UCSD-AML1 (cell line): ENCODE data around the gene MAPK12.

ENCODE experiments used
- DNase-seq: peaks from one replicate; lab custom pipeline; 2025; ENCODE audit not compliant: unreplicated experiment; lab: John Stamatoyannopoulos, UW

The MAPK12 gene

DNA sequence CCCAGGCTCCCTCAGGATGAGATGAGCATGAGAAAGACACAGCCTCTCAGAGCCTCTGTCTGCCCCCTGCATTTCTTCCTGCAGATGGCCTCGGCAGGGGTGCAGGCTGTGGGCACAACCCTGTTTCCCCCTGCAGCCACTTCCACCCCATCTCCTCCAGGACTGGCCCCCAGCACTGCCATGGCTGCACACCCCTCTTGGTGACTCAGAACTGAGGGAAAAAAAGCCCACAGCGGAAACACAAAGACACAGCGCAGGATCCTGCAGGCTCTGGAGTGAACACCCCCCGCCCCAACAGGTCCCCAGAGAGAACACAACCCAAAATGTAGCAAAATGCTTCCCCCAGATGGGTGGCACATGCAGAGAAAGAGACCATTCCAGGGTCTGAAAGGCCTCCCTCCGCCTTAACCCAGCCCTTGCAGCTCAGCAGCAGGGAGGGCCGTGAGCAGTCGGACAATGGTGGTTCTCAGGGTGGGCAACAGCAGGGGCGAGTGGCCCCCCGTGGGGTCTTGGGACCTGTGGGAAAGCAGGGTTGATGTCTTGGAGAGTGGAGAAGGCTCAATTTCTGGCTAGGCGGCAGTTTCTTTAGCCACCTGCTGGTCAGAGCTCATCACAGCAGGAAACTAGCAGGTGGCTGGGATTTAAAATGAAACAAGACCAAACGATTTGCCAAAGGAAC is 24.6 kb downstream of the MAPK12 start:
- peak; percentile 18 for DNase-seq

GRCh38 chr22:50233223-50233622 is 28.3 kb downstream of the MAPK12 start:
- no peak for DNase-seq

DNA sequence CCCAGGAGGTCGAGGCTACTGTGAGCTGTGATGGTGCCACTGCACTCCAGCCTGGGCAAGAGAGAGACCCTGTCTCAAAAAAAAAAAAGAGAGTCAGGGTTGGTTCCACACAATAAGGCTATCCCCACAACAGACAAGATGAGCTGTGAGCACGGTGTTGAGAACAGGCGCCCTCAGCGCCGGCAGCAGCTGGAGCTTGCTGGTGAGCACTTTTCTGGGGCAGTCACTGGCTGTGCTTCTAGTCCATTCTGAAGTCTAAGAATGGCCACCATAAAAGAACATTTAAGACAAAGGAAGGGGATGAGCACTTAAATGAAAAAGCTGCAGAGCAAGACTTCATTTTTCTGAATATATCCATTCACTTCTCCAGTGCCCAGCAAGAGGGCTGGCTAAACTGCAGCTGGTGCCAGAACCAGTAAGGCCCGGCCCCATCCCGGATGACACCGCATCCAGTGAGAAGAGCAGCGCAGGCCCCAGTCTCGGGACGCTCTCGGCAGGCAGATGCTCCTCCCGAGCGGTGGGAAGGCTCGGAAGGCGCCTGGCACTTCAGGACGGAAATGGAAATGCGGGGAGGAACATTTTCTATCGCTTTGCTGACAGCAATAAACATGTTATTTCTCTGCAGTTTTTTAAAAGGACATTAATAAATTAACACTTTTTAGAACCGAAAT is 28.9 kb downstream of the MAPK12 start:
- no peak for DNase-seq

DNA sequence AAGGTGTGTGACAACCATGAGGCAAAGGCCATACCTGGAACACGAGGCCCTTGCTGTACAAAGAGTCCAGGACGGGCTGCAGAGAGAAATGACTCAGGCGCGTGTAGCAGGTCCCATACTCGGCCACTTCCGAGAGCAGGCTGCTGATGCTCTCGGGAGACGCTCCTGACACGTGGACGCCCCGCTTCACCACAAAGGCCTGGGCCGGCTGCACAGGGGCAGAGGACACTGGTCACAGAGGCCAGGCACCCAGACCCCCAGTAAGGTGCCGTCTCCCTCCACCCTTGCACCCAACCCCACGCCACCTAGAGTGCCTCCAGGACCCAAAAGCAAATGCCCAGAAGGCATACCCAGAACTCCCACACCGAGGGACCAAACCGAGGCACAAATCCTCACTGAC is 32.1 kb downstream of the MAPK12 start:
- no peak for DNase-seq

GRCh38 chr22:50228366-50228765 is 33.1 kb downstream of the MAPK12 start:
- no peak for DNase-seq

- no peak for DNase-seq
These were observed 33.8 kb downstream of the MAPK12 start for GRCh38 chr22:50227579-50228215.

DNA sequence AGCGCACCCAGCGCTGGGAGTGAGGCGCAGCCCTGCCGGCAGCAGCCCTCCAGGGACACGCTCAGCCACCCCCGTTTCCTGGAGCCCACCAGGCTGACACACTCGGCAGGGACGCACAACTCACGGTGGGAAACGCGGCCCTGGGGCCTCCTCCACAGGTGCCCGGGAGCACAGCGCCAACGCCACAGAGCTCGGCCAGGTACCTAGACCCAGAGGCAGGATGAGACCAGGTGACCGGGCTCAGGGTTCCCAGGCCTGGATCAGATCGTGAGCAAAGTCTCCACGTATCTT is 34.7 kb downstream of the MAPK12 start:
- no peak for DNase-seq

DNA sequence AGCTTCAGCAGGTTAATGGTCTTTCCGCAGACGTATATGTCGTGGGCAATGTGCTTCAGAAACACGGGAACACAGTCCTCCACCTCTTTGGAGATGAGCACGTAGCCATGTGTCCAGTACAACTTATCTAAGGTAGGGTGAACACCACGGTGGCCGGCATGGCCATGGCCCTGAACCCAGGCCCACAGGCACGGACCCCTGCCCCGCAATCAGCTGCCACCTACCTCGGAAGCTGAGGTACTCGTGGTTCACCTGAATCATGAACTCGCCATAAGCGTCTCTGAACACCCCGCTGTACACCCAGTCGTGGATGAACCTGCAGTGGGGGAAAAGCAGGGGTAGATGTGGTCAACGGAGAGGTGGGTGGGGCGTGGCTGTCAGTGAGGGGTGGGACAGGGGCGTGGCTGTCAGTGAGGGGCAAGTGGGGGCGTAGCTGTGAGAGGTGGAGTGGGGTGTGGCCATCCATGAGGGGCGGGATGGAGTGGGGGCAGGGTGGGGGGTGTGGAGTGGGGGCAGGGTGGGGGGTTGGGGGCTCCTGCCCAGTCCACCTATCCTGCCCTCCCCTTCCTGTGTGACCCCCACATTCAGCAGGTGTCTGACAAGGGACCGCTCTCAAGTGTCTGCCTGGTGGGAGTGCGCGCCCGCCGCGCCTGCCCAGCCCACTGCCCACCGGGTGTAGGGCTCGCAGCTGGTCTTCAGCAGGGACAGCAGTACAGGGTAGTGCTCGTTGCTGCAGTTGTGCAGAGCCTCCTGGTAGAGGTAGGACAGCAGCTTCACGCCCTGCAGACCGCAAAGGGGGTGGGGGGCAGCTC is 35.2 kb downstream of the MAPK12 start:
- no peak for DNase-seq

GRCh38 chr22:50225200-50225969 is 36.1 kb downstream of the MAPK12 start:
- no peak for DNase-seq

DNA sequence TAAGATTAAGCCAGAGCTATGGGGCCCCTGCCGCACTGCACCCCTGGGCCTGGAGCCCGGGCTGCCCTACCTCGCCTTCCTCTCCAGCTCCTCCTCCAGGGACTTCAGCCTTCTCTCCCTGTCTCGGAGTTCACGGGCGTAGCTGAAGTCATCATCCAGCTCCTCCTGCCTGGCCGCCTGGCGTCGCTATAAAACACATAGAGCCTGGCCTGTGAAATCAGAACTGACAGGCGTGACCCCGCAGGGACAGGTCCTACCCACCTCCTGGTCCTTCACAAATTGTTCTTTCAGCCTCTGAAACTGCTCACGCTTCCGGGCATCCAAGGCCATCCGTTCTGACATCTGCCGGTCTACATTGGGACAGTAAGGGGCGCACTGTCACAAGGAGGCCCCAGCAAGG is 37.4 kb downstream of the MAPK12 start:
- no peak for DNase-seq

GRCh38 chr22:50222508-50222907 is 39.0 kb downstream of the MAPK12 start:
- no peak for DNase-seq

DNA sequence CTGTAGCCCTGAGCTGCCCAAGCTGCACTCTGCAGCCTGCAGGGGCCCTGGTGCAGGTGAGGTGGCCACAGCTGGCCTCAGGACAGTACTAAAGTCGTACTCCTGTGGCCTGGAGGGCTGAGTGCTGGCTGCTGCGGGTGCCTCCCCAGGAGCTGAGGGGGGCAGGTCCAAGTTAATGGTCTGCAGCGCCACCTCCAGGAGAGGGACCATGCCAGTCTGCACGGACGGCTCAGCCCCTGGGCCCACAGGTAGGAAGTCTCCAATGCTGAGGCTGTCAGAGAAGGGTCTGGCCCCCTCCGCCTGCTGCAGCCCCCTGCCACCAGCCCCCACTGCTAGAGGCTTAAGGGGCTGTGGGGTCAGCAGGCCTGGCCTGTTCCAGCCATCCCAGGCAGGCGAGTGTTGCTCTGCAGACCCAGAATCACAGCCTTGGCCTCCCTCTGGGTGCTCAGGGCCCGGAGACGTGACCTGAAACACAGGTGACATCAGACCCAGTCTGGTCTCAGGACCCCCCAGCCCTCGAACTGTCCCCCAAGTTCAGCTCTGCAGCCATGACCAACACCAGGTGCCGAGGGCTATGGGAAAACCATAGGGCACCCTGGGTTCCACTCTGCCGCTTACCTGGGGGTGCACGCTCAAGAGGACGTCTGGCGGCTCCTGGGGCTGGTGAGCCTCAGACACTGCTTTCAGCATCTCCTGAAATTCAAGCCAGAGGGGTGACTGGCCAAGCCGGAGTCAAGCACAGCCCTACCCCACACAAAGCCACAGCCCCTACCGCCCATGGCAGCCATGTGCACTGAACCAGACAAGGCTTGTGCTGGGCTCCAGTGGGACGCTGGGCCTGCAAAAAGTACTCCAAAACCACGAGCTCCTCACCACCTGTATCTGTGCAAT is 39.8 kb downstream of the MAPK12 start:
- no peak for DNase-seq

DNA sequence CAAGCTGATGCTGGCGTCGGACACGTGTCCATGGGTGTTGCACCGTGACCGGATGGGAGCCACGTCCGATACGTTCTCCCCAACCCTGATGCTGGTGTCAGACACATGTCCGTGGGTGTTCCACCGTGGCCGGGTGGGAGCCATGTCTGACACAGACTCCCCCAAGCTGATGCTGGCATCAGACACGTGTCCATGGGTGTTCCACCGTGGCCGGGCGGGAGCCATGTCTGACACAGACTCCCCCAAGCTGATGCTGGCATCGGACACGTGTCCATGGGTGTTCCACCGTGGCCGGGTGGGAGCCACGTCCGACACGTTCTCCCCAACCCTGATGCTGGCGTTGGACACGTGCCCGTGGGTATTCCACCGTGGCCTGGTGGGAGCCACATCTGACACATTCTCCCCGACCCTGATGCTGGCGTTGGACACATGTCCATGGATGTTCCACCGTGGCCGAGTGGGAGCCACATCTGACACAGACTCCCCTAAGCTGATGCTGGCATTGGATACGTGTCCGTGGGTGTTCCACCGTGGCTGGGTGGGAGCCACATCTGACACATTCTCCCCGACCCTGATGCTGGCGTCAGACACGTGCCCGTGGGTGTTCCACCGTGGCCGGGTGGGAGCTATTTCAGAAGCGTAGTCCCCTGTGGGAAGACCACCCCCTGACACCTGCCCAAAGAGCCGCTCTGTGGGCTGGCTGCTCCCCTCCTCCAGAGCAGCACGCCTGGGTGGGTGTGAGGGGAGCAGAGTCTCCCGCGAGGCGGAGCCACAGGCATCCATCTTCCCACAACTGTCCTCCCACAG is 40.7 kb downstream of the MAPK12 start:
- no peak for DNase-seq

- DNase-seq, result no peak
These were observed 41.5 kb downstream of the MAPK12 start for GRCh38 chr22:50219800-50220602.

DNA sequence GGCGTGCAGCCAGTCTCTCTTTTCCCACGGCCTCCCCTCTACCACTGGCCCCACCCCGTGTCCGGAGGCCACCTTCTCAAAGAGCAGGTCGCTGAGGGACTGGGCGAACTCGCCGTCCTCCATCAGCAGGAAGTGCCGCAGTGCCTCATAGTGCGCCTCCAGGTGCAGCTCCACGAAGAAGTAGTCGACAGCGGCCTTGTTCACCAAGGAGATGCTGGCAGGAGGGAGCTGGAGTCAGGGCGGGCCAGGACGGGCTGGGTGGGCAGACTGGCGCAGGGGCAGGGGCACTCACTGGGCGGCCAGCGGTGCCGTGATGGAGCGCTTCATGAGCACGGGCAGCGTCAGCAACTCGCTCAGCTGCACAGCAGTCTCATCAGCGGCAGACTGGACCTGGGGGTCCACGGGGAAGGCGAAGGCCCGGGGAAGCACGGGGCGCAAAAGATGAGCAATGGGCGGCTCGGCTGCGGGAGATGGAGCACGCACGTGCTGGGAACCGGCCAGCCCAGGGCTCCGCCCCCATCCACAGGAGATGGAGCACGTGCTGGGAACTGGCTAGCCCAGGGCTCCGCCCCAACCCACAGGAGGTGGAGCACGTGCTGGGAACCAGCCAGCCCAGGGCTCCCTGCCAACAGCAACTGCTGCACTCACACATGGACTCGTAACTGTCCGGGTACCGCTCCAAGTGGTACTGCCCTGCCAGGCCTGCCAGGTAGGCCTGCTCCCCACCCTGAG is 42.3 kb downstream of the MAPK12 start:
- DNase-seq, result peak; percentile 22

- no peak for DNase-seq
These were observed 43.1 kb downstream of the MAPK12 start for GRCh38 chr22:50218153-50218995.
